Measurements from ENCODE around the gene TMEM9. TPM values are rescaled to one million over a fixed set of nuclear protein-coding genes. Genes with fewer than 3 reads are reported as not detected.

TMEM9 gene
- total and polyA plus RNA-seq, 9 of the 15 experiments (the other 6 are each of a cell fraction or from before 2014, with no cell fraction given) = 30.4 to 107 (median 67.6) TPM

GRCh38 chr1:201169203-201169602 lies 14.9 kb upstream of the TMEM9 start (continued):
- TF ChIP-seq HES1 (IDR thresholded peaks at IDR 0.05; ENCODE audit: low read depth) (no peak), SMAD4 (CRISPR knock-in tag; conservative IDR thresholded peaks at IDR 0.05) (0 out of 2 replicates have a peak, but pooled peaks have one; percentile 4), NFRKB (IDR thresholded peaks at IDR 0.05; ENCODE audit: low read depth) (no peak)

- CTCF ChIA-PET (ENCODE audit: low intra/inter-chr PET ratio) = no interaction called here
- Histone ChIP-seq H3K9me1 (ENCODE audit: control insufficient read depth, insufficient read depth, low read length) (no peaks in the 10 kb centered on the region), H3K36me3 (ENCODE audit: control insufficient read depth, insufficient read depth, low read length) (no peaks in the 10 kb centered on the region), H4K20me1 (replicated peaks; ENCODE audit: control insufficient read depth, insufficient read depth, low read length) (no peaks in the 10 kb centered on the region), H2AFZ (ENCODE audit: low read depth, low read length) (peak overlapping the region; percentile 68), H3K4me1 (replicated peaks in 1 of 2; ENCODE audit: control insufficient read depth in 2 of 2, insufficient read depth in 2 of 2, low read length in 2 of 2) (peaks cover 15 to 32% of the 10 kb centered on the region in 2 experiments; a peak in 4 of 5 replicates), H3K27me3 (ENCODE audit: control insufficient read depth in 2 of 2, insufficient read depth in 2 of 2, low read length in 2 of 2) (no peaks in the 10 kb centered on the region), H3K4me3 (no peak overlapping the region), H3K4me2 (ENCODE audit: insufficient read depth, low read length) (peak overlapping the region; percentile 7; the same call in 1 of the 2 replicates), H3K79me2 (ENCODE audit: control insufficient read depth, insufficient read depth, low read length) (no peaks in the 10 kb centered on the region), H3K9ac (ENCODE audit: insufficient read depth in 1 of 2, low read depth in 2 of 2, low read length in 2 of 2) (peak overlapping the region in 1 of 2 experiments; percentile 23; a peak in 1 of 4 replicates), H3K9me3 (replicated peaks; ENCODE audit: control insufficient read depth, insufficient read depth, low read depth, low read length) (no peaks in the 10 kb centered on the region; the same call in 1 of the 2 replicates), H3K27ac (ENCODE audit: extremely low read depth, low read depth, low read length) (peak overlapping the region; percentile 16; the same call in 2 of the 3 replicates)
- in situ Hi-C loops (cut with MboI) (no loop called here), intact Hi-C loops (cut with micrococcal nuclease) (no loop called here)
- no TSS peak for BruUV-seq (replicated peaks)
- POLR2A ChIA-PET = interaction anchor here (1.1 to 6.7 kb wide), 4 partner anchors 11 to 24 kb away, joined by 3 to 121 read pairs (median 4); partner anchors contain the start of gene TMEM9
- FAIRE-seq (peak; percentile 48), DNase-seq (ENCODE audit: extremely low read depth in 1 of 4, low spot score in 3 of 4) (peak; percentile 30 to 70 (median 32)), ATAC-seq (peak; percentile 3; the same call in 2 of the 3 replicates)
- 25% methylated on average over 13 of the region's 13 CpGs for WGBS (ENCODE audit: insufficient coverage, low coverage, missing lambda C conversion rate)
- TF ChIP-seq ZNF699 (CRISPR knock-in tag; IDR thresholded peaks at IDR 0.05; ENCODE audit: insufficient replicate concordance) (no peak), KDM2B (CRISPR knock-in tag; IDR thresholded peaks at IDR 0.05) (no peak), ARID4B (CRISPR knock-in tag; IDR thresholded peaks at IDR 0.05) (no peak), MBD1 (CRISPR knock-in tag; IDR thresholded peaks at IDR 0.05) (no peak), GATAD2A (IDR thresholded peaks at IDR 0.05) (no peak; the same call in 1 of the 2 replicates), TAF7 (tag; IDR thresholded peaks at IDR 0.05) (no peak), STAG1 (CRISPR knock-in tag; IDR thresholded peaks at IDR 0.05; ENCODE audit: borderline replicate concordance) (no peak)
These were observed 13.0 kb upstream of the TMEM9 start for GRCh38 chr1:201167041-201167991.

All from K562 (cell line).